Measurements from ENCODE around the gene PPP3R1. TPM values are rescaled to one million over a fixed set of nuclear protein-coding genes. Genes with fewer than 3 reads are reported as not detected.

The PPP3R1 gene
- total and polyA plus RNA-seq, 2 experiments from 2014 or later, result 7.9 to 49.6 TPM

GRCh38 chr2:68278169-68278568 lies 25.8 kb upstream of the PPP3R1 start:
- H3K27ac ChIP-seq (ENCODE audit: low read depth), result no peak overlapping the region

More at GRCh38 chr2:68278169-68278568, 25.8 kb upstream of the PPP3R1 start:
- Histone ChIP-seq H3K4me2 (no peak overlapping the region), H3K36me3 (ENCODE audit: insufficient read depth) (no peaks in the 10 kb centered on the region), H3K4me1 (ENCODE audit: insufficient read depth) (no peaks in the 10 kb centered on the region), H3K4me3 (no peak overlapping the region), H2AFZ (no peak overlapping the region), H4K20me1 (replicated peaks; ENCODE audit: insufficient read depth) (no peaks in the 10 kb centered on the region), H3K79me2 (replicated peaks; ENCODE audit: insufficient read depth) (no peaks in the 10 kb centered on the region), H3F3A (replicated peaks; ENCODE audit: low read depth) (no peaks in the 10 kb centered on the region), H3K9me2 (ENCODE audit: insufficient read depth) (no peaks in the 10 kb centered on the region), H3K27me3 (ENCODE audit: insufficient read depth) (no peaks in the 10 kb centered on the region)
- H3K27ac Mint-ChIP-seq, result no peak overlapping the region
- TF ChIP-seq CREB1 (CRISPR knock-in tag; IDR thresholded peaks at IDR 0.05; ENCODE audit: low read depth), result no peak
- TF ChIP-seq ZNF462 (CRISPR knock-in tag; IDR thresholded peaks at IDR 0.05), result no peak
- TF ChIP-seq STAT1 (IDR thresholded peaks at IDR 0.05; ENCODE audit: unreplicated experiment), result no peak
- no peak for TF ChIP-seq ZNF331 (CRISPR knock-in tag; IDR thresholded peaks at IDR 0.05; ENCODE audit: low read depth)
- TF ChIP-seq ZNF114 (CRISPR knock-in tag; IDR thresholded peaks at IDR 0.05), result no peak
- no peak for TF ChIP-seq EZH2phosphoT487 (IDR thresholded peaks at IDR 0.05; ENCODE audit: unreplicated experiment)
- no peak for TF ChIP-seq NANOG (IDR thresholded peaks at IDR 0.05; ENCODE audit: borderline replicate concordance)
- no peaks in the 10 kb centered on the region for H3K27me3 Mint-ChIP-seq (ENCODE audit: insufficient read depth, low read depth, poor library complexity)
- H3K4me3 Mint-ChIP-seq, result no peak overlapping the region
- DNase-seq (ENCODE audit: low spot score) (no peak), ATAC-seq (no peak)
- no peaks in the 10 kb centered on the region for H3K36me3 Mint-ChIP-seq (ENCODE audit: low read depth)
- no peaks in the 10 kb centered on the region for H3K4me1 Mint-ChIP-seq
- no peaks in the 10 kb centered on the region for H3K9me3 Mint-ChIP-seq
